HG03039 (cell line): ENCODE data around the gene CENPL.
"Not testable (repeated sequence)": the region's sequence is repeated elsewhere in the genome, so short reads cannot be mapped to it uniquely, and the experiment has no call there.

Experiments
- ATAC-seq: cut with Tn5 transposase; IDR thresholded peaks from one replicate; pipeline ENCODE4 v1.9.1; 2021; ENCODE audit warnings: mild to moderate bottlenecking, moderate library complexity; ENCODE audit not compliant: unreplicated experiment

The CENPL gene

GRCh38 chr1:173764331-173764730, 60.4 kb downstream of the CENPL start:
- not testable (repeated sequence) for ATAC-seq

GRCh38 chr1:173758980-173759379, 65.7 kb downstream of the CENPL start:
- ATAC-seq = no peak

- ATAC-seq = no peak
Measured at GRCh38 chr1:173758110-173758509, 66.6 kb downstream of the CENPL start.

- ATAC-seq = no peak
Measured at GRCh38 chr1:173757666-173758065, 67.0 kb downstream of the CENPL start.

GRCh38 chr1:173753830-173754229, 70.9 kb downstream of the CENPL start:
- ATAC-seq = no peak
